HepG2 (cell line): ENCODE data around the gene TBX6. TPM values are rescaled to one million over a fixed set of nuclear protein-coding genes. Genes with fewer than 3 reads are reported as not detected.

ENCODE experiments used
- AHR ChIP-seq: IDR thresholded peaks from 2 replicates; pipeline ENCODE4 v1.6.1; 2018; ENCODE audit warnings: missing genetic modification reagents, missing compliant biosample characterization
- CCAR2 ChIP-seq: fragments of 200-400 bp; formaldehyde crosslinking; optimal IDR thresholded peaks from 2 replicates; pipeline ENCODE3; 2018; ENCODE audit warnings: low read depth, mild to moderate bottlenecking, low read length, moderate library complexity
- FOXA1 ChIP-seq, 2 experiments: fragments of 450-650 bp in 1 of 2; sonication (generic) in 1 of 2; formaldehyde crosslinking in 1 of 2; IDR thresholded peaks; 2 replicates each; pipeline versions ENCODE4 v1.4.0 to v1.6.1; 2016 to 2020; ENCODE audit warnings: missing genetic modification reagents in 1 of 2
- HCFC1 ChIP-seq: fragments of 150-350 bp; IDR thresholded peaks from 2 replicates; pipeline ENCODE4 v1.6.1; 2014; ENCODE audit warnings: low read depth, low read length
- HMGXB4 ChIP-seq, 2 experiments: sonication (generic) in 1 of 2; formaldehyde crosslinking in 1 of 2; IDR thresholded peaks; 2 replicates each; pipeline versions ENCODE4 v1.4.0 to v1.6.1; 2018 to 2020; ENCODE audit warnings: missing genetic modification reagents in 2 of 2, borderline replicate concordance in 1 of 2, low read depth in 1 of 2, mild to moderate bottlenecking in 1 of 2, missing biosample characterization in 1 of 2
- NR1H2 ChIP-seq: sonication (generic); formaldehyde crosslinking; IDR thresholded peaks from 2 replicates; pipeline ENCODE4 v1.8.1; 2022; ENCODE audit warnings: low read depth, missing genetic modification reagents, borderline replicate concordance
- RBM22 ChIP-seq: fragments of 200-400 bp; formaldehyde crosslinking; optimal IDR thresholded peaks from 2 replicates; pipeline ENCODE3; 2017; ENCODE audit warnings: mild to moderate bottlenecking, low read length, moderate library complexity
- SP2 ChIP-seq: sonication (generic); formaldehyde crosslinking; IDR thresholded peaks from 2 replicates; pipeline ENCODE4 v1.5.1; 2020; ENCODE audit warnings: mild to moderate bottlenecking, missing genetic modification reagents
- SUZ12 ChIP-seq: fragments of 150-350 bp; IDR thresholded peaks from 2 replicates; pipeline ENCODE4 v1.6.1; 2014; ENCODE audit warnings: low read depth, low read length
- ZBTB33 ChIP-seq: sonication (generic); formaldehyde crosslinking; IDR thresholded peaks from 2 replicates; pipeline ENCODE4 v1.4.0; 2020; ENCODE audit warnings: missing genetic modification reagents
- ZBTB38 ChIP-seq: sonication (generic); formaldehyde crosslinking; IDR thresholded peaks from 2 replicates; pipeline ENCODE4 v1.5.1; 2020; ENCODE audit warnings: mild to moderate bottlenecking, missing genetic modification reagents
- ZNF17 ChIP-seq: sonication (generic); formaldehyde crosslinking; IDR thresholded peaks from 2 replicates; pipeline ENCODE4 v1.5.0; 2020; ENCODE audit warnings: mild to moderate bottlenecking, missing genetic modification reagents
- ZNF256 ChIP-seq: sonication (generic); formaldehyde crosslinking; conservative IDR thresholded peaks from 2 replicates; pipeline ENCODE4 v1.4.0; 2020; ENCODE audit warnings: missing genetic modification reagents
- ZNF280B ChIP-seq: sonication (generic); formaldehyde crosslinking; IDR thresholded peaks from 2 replicates; pipeline ENCODE4 v1.5.0; 2020; ENCODE audit warnings: missing genetic modification reagents, mild to moderate bottlenecking, borderline replicate concordance
- ZNF317 ChIP-seq: sonication (generic); formaldehyde crosslinking; IDR thresholded peaks from 2 replicates; pipeline ENCODE4 v1.5.0; 2020; ENCODE audit warnings: mild to moderate bottlenecking, missing genetic modification reagents
- ZNF335 ChIP-seq: sonication (generic); formaldehyde crosslinking; IDR thresholded peaks from 2 replicates; pipeline ENCODE4 v1.4.0; 2020; ENCODE audit warnings: missing genetic modification reagents
- ZNF670 ChIP-seq: sonication (generic); formaldehyde crosslinking; IDR thresholded peaks from 2 replicates; pipeline ENCODE4 v1.8.0; 2022; ENCODE audit warnings: mild to moderate bottlenecking, missing genetic modification reagents, borderline replicate concordance
- ZNF740 ChIP-seq: sonication (generic); formaldehyde crosslinking; IDR thresholded peaks from 2 replicates; pipeline ENCODE4 v1.4.0; 2020; ENCODE audit warnings: missing genetic modification reagents
- polyA plus RNA-seq, 8 experiments: library from polyadenylated mRNA; depleted of rRNA in 3 of 8; stranded (reverse) in 7 of 8; unstranded in 1 of 8; fragments of >200 nt; fragmentation: Illumina TruSeq in 4 of 8; extraction: Trizol in 4 of 8; gene quantifications; 2 replicates each; pipeline versions ENCODE4 v1.2.1 to v1.2.3, GENCODE V29; 2011 to 2016; ENCODE audit warnings: low read depth in 4 of 8, missing spikeins in 1 of 8, mixed read lengths in 1 of 8; ENCODE audit not compliant: insufficient read depth in 1 of 8
- total RNA-seq, 5 experiments: library from RNA; depleted of rRNA; stranded (reverse); fragments of >200 nt; fragmentation: Illumina TruSeq; extraction: Trizol; gene quantifications; 2 replicates each; pipeline ENCODE4 v1.2.3, GENCODE V29; 2016; ENCODE audit warnings: low read depth in 1 of 5

The TBX6 gene
- total and polyA plus RNA-seq, 2 of the 13 experiments (the other 11 are each of a cell fraction or from before 2014, with no cell fraction given) = 0.24 to 0.42 TPM

GRCh38 chr16:30068333-30068732 is 23.4 kb downstream of the TBX6 start (continued):
- TF ChIP-seq HMGXB4 (CRISPR knock-in tag; IDR thresholded peaks at IDR 0.05; ENCODE audit: borderline replicate concordance in 1 of 2, low read depth in 1 of 2) (no peak), ZBTB33 (CRISPR knock-in tag) (no peak), ZNF335 (CRISPR knock-in tag) (0 out of 2 replicates have a peak, but pooled peaks have one; percentile 2), ZNF17 (no peak), CCAR2 (no peak), AHR (no peak), SUZ12 (no peak), FOXA1 (IDR thresholded peaks at IDR 0.05) (no peak), FOXA1 (CRISPR knock-in tag; IDR thresholded peaks at IDR 0.05) (no peak), ZBTB38 (CRISPR knock-in tag) (peak; percentile 35; the same call in 1 of the 2 replicates), ZNF256 (CRISPR knock-in tag) (no peak), ZNF670 (no peak), RBM22 (no peak), HCFC1 (no peak), ZNF317 (CRISPR knock-in tag) (no peak), ZNF280B (CRISPR knock-in tag) (0 out of 2 replicates have a peak, but pooled peaks have one; percentile 60), SP2 (CRISPR knock-in tag) (no peak), NR1H2 (CRISPR knock-in tag) (no peak), ZNF740 (no peak)
